Subcutaneous adipose tissue (tissue), 4 donors: ENCODE data around the gene PKHD1. TPM values are rescaled to one million over a fixed set of nuclear protein-coding genes. Genes with fewer than 3 reads are reported as not detected.

Source experiments
- CTCF ChIP-seq: fragments of 450-650 bp; IDR thresholded peaks from one replicate; pipeline ENCODE4 v1.5.1; 2016; ENCODE audit warnings: low read depth, mild to moderate bottlenecking, control low read depth, antibody characterized with exemption, moderate library complexity
- total RNA-seq, 4 donors: library from RNA; depleted of rRNA; stranded (reverse); fragments of >200 nt; gene quantifications; one replicate each; pipeline ENCODE4 v1.1.0, GENCODE V29; 2016

The PKHD1 gene
- total RNA-seq, 4 donors from 2014 or later: under 0.01 to 1.1 (median 0.35) TPM

- no peak for TF ChIP-seq CTCF
Measured at GRCh38 chr6:51619042-51619799, 468.2 kb downstream of the PKHD1 start.

GRCh38 chr6:51618563-51618962 lies 468.9 kb downstream of the PKHD1 start:
- no peak for TF ChIP-seq CTCF

- no peak for TF ChIP-seq CTCF
Measured at GRCh38 chr6:51617751-51618150, 469.7 kb downstream of the PKHD1 start.

- TF ChIP-seq CTCF: no peak
Measured at GRCh38 chr6:51616243-51616642, 471.2 kb downstream of the PKHD1 start.

GRCh38 chr6:51614725-51615124 lies 472.7 kb downstream of the PKHD1 start:
- no peak for TF ChIP-seq CTCF

DNA sequence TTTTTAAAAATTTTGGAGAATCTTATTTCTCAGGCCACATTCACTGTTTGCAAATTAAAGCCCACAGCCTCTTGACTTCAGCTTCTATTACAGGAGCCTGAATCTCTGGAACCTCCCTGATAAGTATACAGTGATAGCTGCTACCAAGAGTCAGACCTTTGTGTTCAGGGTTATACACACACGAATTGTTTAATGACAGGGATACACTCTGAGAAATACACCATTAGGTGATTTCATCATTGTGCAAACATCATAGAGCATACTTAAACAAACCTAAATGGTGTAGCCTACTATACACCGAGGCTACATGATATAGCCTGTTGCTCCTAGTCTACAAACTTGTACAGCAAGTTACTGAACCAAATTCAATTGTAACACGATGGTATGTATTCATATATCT lies 473.9 kb downstream of the PKHD1 start:
- TF ChIP-seq CTCF: no peak

DNA sequence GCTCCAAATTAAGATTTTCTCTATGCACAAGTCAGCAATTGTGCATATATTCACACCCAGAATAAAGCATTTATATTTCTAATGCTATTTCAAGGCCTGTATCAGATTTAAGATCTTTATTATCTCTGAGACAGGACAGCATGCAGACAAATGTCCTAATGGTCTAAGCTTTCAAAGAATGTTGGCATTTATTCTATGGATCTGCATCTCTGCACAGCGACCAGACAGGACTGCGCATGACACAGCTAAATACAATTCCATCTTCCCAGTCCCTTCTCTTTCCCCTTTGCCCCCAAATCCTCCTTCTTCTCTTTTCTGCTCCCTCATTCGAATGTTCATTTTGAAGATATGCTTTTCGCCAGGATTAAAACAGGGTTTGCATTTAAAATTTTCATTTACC lies 478.5 kb downstream of the PKHD1 start:
- no peak for TF ChIP-seq CTCF
